Neural progenitor cell (in vitro differentiated cells): ENCODE data around the gene ZNF677.

Experiments used
- EZH2 ChIP-seq: fragments of 200-600 bp; sonication (generic); IDR thresholded peaks from 2 replicates; pipeline ENCODE4 v1.6.1; 2017; ENCODE audit warnings: antibody characterized with exemption, mild to moderate bottlenecking, moderate library complexity
- EZH2phosphoT487 ChIP-seq: fragments of 200-600 bp; sonication (generic); IDR thresholded peaks from 2 replicates; pipeline ENCODE4 v1.6.1; 2017; ENCODE audit warnings: antibody characterized with exemption
- TF ChIP-seq, protein P1 (sequence below): fragments of 200-600 bp; sonication (generic); IDR thresholded peaks from 2 replicates; pipeline ENCODE4 v1.5.1; 2017; ENCODE audit warnings: antibody characterized with exemption, mild to moderate bottlenecking

DNA sequence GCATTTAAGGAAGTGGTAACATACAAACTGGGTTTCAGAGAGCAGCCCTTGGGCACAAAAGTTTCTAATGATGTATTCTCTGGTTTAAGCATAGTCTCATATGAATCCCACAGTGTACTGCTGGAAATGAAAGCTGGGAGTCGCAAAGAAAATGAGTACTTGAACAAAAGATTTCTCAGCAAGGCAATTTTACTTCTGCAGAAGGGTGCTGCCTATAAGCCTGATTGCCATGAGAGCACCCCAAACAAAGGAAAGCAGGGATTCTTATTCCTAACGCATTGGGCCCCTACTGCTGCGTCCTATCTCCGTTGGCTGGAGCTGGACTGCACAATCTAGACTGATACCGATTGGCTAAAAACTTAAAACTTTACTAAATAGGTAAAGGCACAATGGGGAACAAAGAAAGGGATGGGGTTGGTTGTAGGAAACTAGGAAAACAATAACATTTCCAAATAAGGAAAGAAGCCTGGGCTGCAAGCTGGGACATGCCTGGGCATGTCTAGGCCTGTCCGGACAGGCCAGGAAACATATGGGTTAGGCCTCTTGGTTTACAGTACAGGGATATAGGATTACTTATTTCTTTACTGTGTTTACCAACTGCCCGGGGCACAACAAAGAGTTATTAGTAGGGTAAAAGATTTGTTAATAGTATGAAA, 40.2 kb upstream of the ZNF677 start:
- TF ChIP-seq, protein P1, sequence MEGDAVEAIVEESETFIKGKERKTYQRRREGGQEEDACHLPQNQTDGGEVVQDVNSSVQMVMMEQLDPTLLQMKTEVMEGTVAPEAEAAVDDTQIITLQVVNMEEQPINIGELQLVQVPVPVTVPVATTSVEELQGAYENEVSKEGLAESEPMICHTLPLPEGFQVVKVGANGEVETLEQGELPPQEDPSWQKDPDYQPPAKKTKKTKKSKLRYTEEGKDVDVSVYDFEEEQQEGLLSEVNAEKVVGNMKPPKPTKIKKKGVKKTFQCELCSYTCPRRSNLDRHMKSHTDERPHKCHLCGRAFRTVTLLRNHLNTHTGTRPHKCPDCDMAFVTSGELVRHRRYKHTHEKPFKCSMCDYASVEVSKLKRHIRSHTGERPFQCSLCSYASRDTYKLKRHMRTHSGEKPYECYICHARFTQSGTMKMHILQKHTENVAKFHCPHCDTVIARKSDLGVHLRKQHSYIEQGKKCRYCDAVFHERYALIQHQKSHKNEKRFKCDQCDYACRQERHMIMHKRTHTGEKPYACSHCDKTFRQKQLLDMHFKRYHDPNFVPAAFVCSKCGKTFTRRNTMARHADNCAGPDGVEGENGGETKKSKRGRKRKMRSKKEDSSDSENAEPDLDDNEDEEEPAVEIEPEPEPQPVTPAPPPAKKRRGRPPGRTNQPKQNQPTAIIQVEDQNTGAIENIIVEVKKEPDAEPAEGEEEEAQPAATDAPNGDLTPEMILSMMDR: no peak
- TF ChIP-seq EZH2 (no peak), EZH2phosphoT487 (no peak)
